ENCODE data around the gene GNPTG. TPM values are rescaled to one million over a fixed set of nuclear protein-coding genes. Genes with fewer than 3 reads are reported as not detected.

The GNPTG gene
- total and polyA plus RNA-seq, 5 donors: 39.7 to 47.1 (median 43.5) TPM

GRCh38 chr16:1335211-1335971 lies 16.3 kb upstream of the GNPTG start:
- Histone ChIP-seq H3K27ac (ENCODE audit: low read length) (no peak overlapping the region), H3K9me3 (ENCODE audit: control insufficient read depth, low read length) (no peaks in the 10 kb centered on the region), H3K4me3 (ENCODE audit: low read length) (no peak overlapping the region), H3K27me3 (ENCODE audit: control insufficient read depth, insufficient read depth) (no peaks in the 10 kb centered on the region), H3K4me1 (ENCODE audit: control insufficient read depth, insufficient read depth, low read length) (no peaks in the 10 kb centered on the region)
- intact Hi-C loops (cut with DNase I): loop anchor here in 1 of 4 donors (10.0 kb wide), 1 partner anchor 59 kb away; no protein-coding TSS in a partner anchor
- no peak for DNase-seq
- WGBS: 50% methylated on average over 16 of the region's 16 CpGs
- no peak for ATAC-seq

- 17% methylated on average over 12 of the region's 12 CpGs for WGBS
- H3K27ac ChIP-seq (ENCODE audit: low read length): no peak overlapping the region
- ATAC-seq (no peak), DNase-seq (no peak)
- H3K9me3 ChIP-seq (ENCODE audit: control insufficient read depth, low read length): no peaks in the 10 kb centered on the region
- no peaks in the 10 kb centered on the region for H3K27me3 ChIP-seq (ENCODE audit: control insufficient read depth, insufficient read depth)
- H3K4me1 ChIP-seq (ENCODE audit: control insufficient read depth, insufficient read depth, low read length): no peaks in the 10 kb centered on the region
- no peak overlapping the region for H3K4me3 ChIP-seq (ENCODE audit: low read length)
- intact Hi-C loops (cut with DNase I): loop anchor here in 1 of 4 donors (10.0 kb wide), 1 partner anchor 59 kb away; no protein-coding TSS in a partner anchor
Measured at GRCh38 chr16:1335996-1336395, 15.7 kb upstream of the GNPTG start.

GRCh38 chr16:1336619-1337018 lies 15.1 kb upstream of the GNPTG start:
- H3K9me3 ChIP-seq (ENCODE audit: control insufficient read depth, low read length): no peaks in the 10 kb centered on the region
- no peaks in the 10 kb centered on the region for H3K4me1 ChIP-seq (ENCODE audit: control insufficient read depth, insufficient read depth, low read length)
- H3K4me3 ChIP-seq (ENCODE audit: low read length): no peak overlapping the region
- ATAC-seq (no peak), DNase-seq (no peak)
- WGBS: 65% methylated on average over 15 of the region's 15 CpGs
- H3K27ac ChIP-seq (ENCODE audit: low read length): no peak overlapping the region
- intact Hi-C loops (cut with DNase I): loop anchor here in 1 of 4 donors (10.0 kb wide), 1 partner anchor 58 kb away; no protein-coding TSS in a partner anchor
- no peaks in the 10 kb centered on the region for H3K27me3 ChIP-seq (ENCODE audit: control insufficient read depth, insufficient read depth)

- Histone ChIP-seq H3K9me3 (ENCODE audit: control insufficient read depth, low read length) (no peaks in the 10 kb centered on the region), H3K4me3 (ENCODE audit: low read length) (no peak overlapping the region), H3K27me3 (ENCODE audit: control insufficient read depth, insufficient read depth) (no peaks in the 10 kb centered on the region), H3K4me1 (ENCODE audit: control insufficient read depth, insufficient read depth, low read length) (peaks cover 1% of the 10 kb centered on the region), H3K27ac (ENCODE audit: low read length) (no peak overlapping the region)
- 42% methylated on average over 9 of the region's 9 CpGs for WGBS
- no peak for ATAC-seq
- no peak for DNase-seq
- intact Hi-C loops (cut with DNase I): loop anchor here in 1 of 4 donors (10.0 kb wide), 1 partner anchor 57 kb away; no protein-coding TSS in a partner anchor
Measured at GRCh38 chr16:1337486-1337885, 14.2 kb upstream of the GNPTG start.

- Histone ChIP-seq H3K9me3 (ENCODE audit: control insufficient read depth, low read length) (no peaks in the 10 kb centered on the region), H3K4me1 (ENCODE audit: control insufficient read depth, insufficient read depth, low read length) (peaks cover 2% of the 10 kb centered on the region), H3K27me3 (ENCODE audit: control insufficient read depth, insufficient read depth) (no peaks in the 10 kb centered on the region), H3K27ac (ENCODE audit: low read length) (no peak overlapping the region), H3K4me3 (ENCODE audit: low read length) (no peak overlapping the region)
- no peak for DNase-seq
- intact Hi-C loops (cut with DNase I): loop anchor here in 1 of 4 donors (10.0 kb wide), 1 partner anchor 57 kb away; no protein-coding TSS in a partner anchor
- 56% methylated on average over 30 of the region's 30 CpGs for WGBS
- no peak for ATAC-seq
Measured at GRCh38 chr16:1338119-1338730, 13.5 kb upstream of the GNPTG start.

- ATAC-seq: no peak
- Histone ChIP-seq H3K4me3 (ENCODE audit: low read length) (no peak overlapping the region), H3K27me3 (ENCODE audit: control insufficient read depth, insufficient read depth) (no peaks in the 10 kb centered on the region), H3K27ac (ENCODE audit: low read length) (no peak overlapping the region), H3K4me1 (ENCODE audit: control insufficient read depth, insufficient read depth, low read length) (peaks cover 2% of the 10 kb centered on the region), H3K9me3 (ENCODE audit: control insufficient read depth, low read length) (no peaks in the 10 kb centered on the region)
- intact Hi-C loops (cut with DNase I): loop anchor here in 1 of 4 donors (10.0 kb wide), 1 partner anchor 56 kb away; no protein-coding TSS in a partner anchor
- WGBS: 70% methylated on average over 31 of the region's 31 CpGs
- DNase-seq: no peak
Measured at GRCh38 chr16:1338855-1339675, 12.7 kb upstream of the GNPTG start.

GRCh38 chr16:1340730-1341494 lies 10.8 kb upstream of the GNPTG start:
- peaks cover 2% of the 10 kb centered on the region for H3K4me1 ChIP-seq (ENCODE audit: control insufficient read depth, insufficient read depth, low read length)
- DNase-seq: peak in 1 of 3 donors; percentile 36
- WGBS: 85% methylated on average over 36 of the region's 36 CpGs
- no peak for ATAC-seq
- H3K4me3 ChIP-seq (ENCODE audit: low read length): no peak overlapping the region
- H3K9me3 ChIP-seq (ENCODE audit: control insufficient read depth, low read length): no peaks in the 10 kb centered on the region
- intact Hi-C loops (cut with DNase I): no loop called here
- no peak overlapping the region for H3K27ac ChIP-seq (ENCODE audit: low read length)
- H3K27me3 ChIP-seq (ENCODE audit: control insufficient read depth, insufficient read depth): no peaks in the 10 kb centered on the region

- DNase-seq: no peak
- Histone ChIP-seq H3K4me3 (ENCODE audit: low read length) (no peak overlapping the region), H3K9me3 (ENCODE audit: control insufficient read depth, low read length) (no peaks in the 10 kb centered on the region), H3K4me1 (ENCODE audit: control insufficient read depth, insufficient read depth, low read length) (peaks cover 2% of the 10 kb centered on the region), H3K27me3 (ENCODE audit: control insufficient read depth, insufficient read depth) (no peaks in the 10 kb centered on the region), H3K27ac (ENCODE audit: low read length) (no peak overlapping the region)
- intact Hi-C loops (cut with DNase I): no loop called here
- no peak for ATAC-seq
- 88% methylated on average over 39 of the region's 39 CpGs for WGBS
Measured at GRCh38 chr16:1341495-1342420, 10.0 kb upstream of the GNPTG start.

GRCh38 chr16:1342526-1343427 lies 9.0 kb upstream of the GNPTG start:
- WGBS: 16% methylated on average over 49 of the region's 49 CpGs
- Histone ChIP-seq H3K27me3 (ENCODE audit: control insufficient read depth, insufficient read depth) (no peaks in the 10 kb centered on the region), H3K4me1 (ENCODE audit: control insufficient read depth, insufficient read depth, low read length) (peaks cover 2% of the 10 kb centered on the region), H3K9me3 (ENCODE audit: control insufficient read depth, low read length) (no peaks in the 10 kb centered on the region), H3K27ac (ENCODE audit: low read length) (no peak overlapping the region), H3K4me3 (ENCODE audit: low read length) (no peak overlapping the region)
- DNase-seq (peak; percentile 89 to 96 (median 94)), ATAC-seq (peak; percentile 92 to 94)
- intact Hi-C loops (cut with DNase I): no loop called here

Measured in right cardiac atrium (tissue), 5 donors.